ENCODE measurements around the gene MYO1E.
"Not testable (repeated sequence)": the region's sequence is repeated elsewhere in the genome, so short reads cannot be mapped to it uniquely, and the experiment has no call there.

The MYO1E gene

GRCh38 chr15:59157840-59158700, 214.6 kb downstream of the MYO1E start:
- DNase-seq = peak; percentile 37

DNA sequence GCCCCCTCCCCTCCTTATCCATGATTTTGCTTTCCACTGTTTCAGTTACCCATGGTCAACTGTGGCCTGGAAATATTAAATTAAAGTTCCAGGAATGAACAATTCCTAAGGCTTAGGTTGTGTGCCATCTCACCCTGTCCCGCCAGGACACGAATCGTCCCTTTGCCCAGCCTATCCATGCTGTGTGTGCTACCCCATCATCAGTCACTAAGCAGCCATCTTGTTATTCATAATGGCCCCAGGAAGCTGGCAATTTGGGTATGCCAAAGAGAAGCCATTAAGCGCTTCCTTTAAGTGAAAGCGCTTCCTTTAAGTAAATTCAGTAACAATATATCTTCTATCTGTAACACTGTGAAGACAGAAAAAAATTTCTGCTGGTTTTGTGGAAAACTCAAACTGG, 215.3 kb downstream of the MYO1E start:
- DNase-seq = no peak

DNA sequence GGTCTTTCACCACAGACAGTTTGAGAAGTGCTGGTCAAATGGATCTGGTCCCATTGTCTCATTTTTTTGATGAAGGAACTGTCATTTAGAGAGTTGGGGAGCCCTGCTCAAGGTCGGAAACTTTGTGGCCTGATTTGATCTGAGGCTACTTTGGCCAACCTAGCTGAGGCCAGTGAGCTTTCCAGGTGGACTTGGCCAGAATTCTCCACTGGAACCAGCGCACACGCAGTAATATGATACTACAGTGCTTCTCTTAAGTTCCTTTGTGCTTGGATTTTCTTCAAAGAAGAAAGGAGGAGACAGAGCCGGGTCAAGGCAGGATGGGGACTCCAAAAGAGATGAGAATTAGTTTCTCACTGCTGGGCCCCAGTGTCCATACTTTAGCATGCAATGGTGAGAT, 217.2 kb downstream of the MYO1E start:
- no peak for DNase-seq

GRCh38 chr15:59154243-59154642, 218.4 kb downstream of the MYO1E start:
- DNase-seq = no peak

- DNase-seq = no peak
These were observed 219.2 kb downstream of the MYO1E start for GRCh38 chr15:59153466-59153865.

DNA sequence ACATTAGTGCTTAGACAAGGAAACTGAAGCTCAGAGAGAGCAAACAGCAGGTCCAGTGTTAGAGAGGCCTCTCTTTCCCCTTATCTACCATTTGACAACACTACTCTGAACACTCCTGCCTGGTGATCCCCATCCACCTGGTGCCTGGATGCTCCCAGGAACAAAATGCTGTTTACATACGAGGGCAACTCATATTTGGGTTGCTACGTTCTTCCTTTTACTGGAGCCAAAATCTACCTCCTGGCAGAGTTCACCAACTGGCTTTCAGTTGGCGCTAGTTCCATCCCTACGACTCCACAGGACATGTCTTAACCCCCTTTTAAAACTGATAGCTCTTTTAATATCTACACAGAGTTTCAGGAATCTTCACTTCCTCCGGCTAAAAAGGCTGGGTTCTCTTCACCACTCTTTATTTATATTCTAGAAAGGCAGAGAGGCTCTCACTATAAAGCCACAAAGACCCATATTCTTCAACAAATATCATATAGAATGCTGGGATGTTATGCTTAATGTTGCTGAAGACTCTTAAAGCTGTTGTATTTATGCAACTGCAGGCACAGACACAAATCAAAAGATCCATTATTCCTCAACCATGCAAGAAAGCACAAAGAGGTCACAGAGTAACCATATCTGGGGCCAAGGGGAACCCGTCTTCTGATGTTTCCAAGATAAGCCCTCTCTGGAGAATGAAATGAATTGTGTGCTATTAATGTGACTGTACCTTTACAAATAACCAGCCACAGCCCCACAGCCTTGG, 219.8 kb downstream of the MYO1E start:
- DNase-seq = no peak

GRCh38 chr15:59150185-59150584, 222.5 kb downstream of the MYO1E start:
- DNase-seq = no peak

DNA sequence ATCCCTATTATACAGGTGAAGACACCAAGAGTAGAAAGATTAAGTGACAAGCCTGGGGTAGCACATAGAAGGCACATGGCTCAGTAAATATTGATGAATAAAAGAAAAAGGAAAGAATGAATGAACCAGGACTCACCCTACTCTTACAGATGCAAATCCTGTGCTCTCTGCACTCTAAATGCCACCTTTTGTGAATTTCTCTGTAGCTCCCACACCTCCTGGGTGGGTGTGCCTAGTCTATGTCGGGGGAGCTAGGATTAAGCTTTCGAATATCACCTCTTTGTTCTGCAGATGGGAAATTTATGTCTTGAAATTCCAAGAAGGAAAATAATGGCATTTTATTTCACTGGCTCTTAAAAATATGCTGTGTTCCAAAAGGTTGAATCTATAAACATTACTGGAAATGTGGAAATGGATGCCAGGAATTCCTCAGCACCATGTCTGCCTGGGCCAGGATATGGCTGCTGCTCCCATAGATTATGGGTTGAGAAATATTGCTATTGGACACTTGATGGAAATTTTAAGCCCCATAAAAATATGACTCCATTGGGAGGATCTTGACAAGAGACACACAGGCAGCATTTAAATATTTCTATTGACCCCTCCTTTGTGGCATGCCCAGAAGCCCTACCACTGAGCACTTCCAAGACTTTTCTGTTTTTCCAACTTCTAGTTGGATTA, 224.4 kb downstream of the MYO1E start:
- DNase-seq = peak; percentile 72

DNA sequence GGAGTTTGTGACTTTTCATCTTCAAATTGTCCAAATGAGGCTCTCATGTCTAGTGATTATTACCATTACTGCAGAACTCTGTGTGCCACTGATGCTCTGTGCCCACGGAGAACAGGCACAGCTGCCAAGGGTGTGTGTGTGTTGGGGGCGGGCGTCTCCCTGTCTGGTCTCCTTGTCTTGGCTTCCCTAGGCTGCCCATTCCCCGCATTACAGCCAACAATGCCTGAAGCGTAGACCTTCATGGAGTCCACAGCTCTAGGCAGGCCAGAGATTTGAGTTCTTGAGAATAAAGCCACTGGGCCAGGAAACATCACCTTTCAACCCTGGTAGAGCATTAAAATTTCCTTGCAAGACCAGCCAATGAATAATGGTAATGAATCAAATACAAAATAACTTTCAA, 225.0 kb downstream of the MYO1E start:
- no peak for DNase-seq

- not testable (repeated sequence) for DNase-seq
These were observed 228.1 kb downstream of the MYO1E start for GRCh38 chr15:59144594-59144993.

GRCh38 chr15:59143281-59143680, 229.4 kb downstream of the MYO1E start:
- DNase-seq = no peak

DNA sequence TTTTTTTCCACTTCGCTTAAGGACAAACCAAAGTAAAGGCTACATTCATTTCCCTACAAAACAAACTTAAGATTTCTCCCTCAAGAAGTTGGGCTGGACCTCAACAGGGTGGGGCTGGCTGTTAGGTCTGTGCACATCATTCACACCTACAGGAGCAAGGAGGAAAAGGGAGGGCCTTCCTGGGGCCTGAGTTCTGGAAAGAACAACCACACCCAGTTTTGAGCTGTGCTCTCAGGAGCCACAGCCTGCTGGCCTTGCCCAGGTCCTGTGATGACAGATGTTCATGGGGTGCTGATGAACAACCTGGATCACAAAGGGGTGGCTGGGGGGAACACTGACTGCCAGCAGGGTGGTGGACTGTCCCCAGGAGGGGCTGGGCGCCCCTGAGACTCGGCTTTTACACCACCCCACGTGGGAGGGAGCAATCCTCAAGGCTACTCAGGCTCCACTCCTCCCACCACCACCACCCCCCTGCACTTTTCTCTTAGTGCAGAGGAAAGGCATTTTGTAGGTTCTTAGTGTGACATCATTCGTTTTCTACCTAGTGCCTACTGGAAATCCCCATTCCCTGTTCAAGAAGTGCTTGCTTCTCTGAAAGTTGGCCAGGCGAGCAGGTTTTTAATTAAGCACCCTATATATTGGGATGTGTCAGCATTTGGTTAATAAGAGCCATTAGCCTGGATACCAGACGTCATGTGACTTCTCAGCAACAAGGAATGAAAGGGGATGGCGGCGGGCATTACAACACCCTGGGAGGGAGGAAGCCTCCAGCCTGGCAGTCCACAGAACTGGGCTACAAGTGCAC, 232.0 kb downstream of the MYO1E start:
- no peak for DNase-seq

GRCh38 chr15:59138243-59138642, 234.4 kb downstream of the MYO1E start:
- DNase-seq = peak; percentile 25

GRCh38 chr15:59137566-59137965, 235.1 kb downstream of the MYO1E start:
- no peak for DNase-seq

DNA sequence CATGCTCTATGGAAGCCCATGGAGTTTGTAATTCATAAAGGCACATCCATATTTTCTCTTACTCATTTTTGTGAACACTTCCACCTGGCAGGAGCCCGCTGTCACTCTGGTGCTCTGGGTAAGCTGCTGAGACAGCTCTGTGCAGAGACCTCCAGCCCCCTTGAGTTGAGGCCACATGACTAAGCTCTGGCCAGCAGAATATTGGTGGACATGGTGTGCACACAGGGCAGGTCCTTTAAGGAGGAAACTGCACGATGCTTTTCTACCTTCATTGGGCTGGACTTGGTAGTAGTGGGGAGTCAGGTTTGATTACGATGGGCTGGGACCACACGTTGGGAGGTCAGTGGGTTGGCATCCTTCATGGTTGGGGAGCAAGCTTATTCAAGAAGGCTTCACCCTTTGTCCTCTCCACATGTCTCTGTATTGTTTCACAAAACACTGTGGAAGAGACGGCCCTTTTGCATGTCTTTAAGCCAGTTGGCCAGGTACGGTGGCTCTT, 238.7 kb downstream of the MYO1E start:
- no peak for DNase-seq

- DNase-seq = no peak
These were observed 240.6 kb downstream of the MYO1E start for GRCh38 chr15:59131969-59132562.

GRCh38 chr15:59131456-59131855, 241.2 kb downstream of the MYO1E start:
- DNase-seq = no peak

- not testable (repeated sequence) for DNase-seq
These were observed 245.4 kb downstream of the MYO1E start for GRCh38 chr15:59127255-59127654.

- not testable (repeated sequence) for DNase-seq
These were observed 247.0 kb downstream of the MYO1E start for GRCh38 chr15:59125683-59126082.

- no peak for DNase-seq
These were observed 248.4 kb downstream of the MYO1E start for GRCh38 chr15:59124261-59124660.

- DNase-seq = no peak
These were observed 251.7 kb downstream of the MYO1E start for GRCh38 chr15:59120937-59121336.

DNA sequence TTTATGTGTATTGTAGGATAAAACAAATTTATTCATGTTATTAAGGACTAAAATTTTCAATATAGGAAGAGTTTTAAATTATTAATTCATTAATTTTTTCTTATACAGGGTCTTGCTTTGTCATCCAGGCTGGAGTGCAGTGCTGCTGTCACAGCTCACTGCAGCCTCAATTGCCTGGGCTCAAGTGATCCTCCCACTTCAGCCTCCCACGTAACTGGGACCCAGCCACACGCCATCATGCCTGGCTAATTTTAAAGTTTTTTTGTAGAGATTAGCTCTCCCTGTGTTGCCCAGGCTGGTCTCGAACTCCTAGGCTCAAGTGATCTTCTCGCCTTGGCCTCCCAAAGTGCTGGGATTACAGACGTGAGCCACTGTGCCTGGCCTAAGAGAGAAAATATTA, 253.0 kb downstream of the MYO1E start:
- no peak for DNase-seq
